HG02610 (cell line): ENCODE measurements around the gene RPL39.
A peak's percentile ranks its signal among the peaks of the same experiment; 100 is the strongest.
"Not testable (repeated sequence)": the region's sequence is repeated elsewhere in the genome, so short reads cannot be mapped to it uniquely, and the experiment has no call there.

ENCODE experiments used
- ATAC-seq: cut with Tn5 transposase; IDR thresholded peaks from one replicate; pipeline ENCODE4 v1.9.1; 2021; ENCODE audit warnings: mild to moderate bottlenecking, moderate library complexity; ENCODE audit not compliant: unreplicated experiment

RPL39 gene

DNA sequence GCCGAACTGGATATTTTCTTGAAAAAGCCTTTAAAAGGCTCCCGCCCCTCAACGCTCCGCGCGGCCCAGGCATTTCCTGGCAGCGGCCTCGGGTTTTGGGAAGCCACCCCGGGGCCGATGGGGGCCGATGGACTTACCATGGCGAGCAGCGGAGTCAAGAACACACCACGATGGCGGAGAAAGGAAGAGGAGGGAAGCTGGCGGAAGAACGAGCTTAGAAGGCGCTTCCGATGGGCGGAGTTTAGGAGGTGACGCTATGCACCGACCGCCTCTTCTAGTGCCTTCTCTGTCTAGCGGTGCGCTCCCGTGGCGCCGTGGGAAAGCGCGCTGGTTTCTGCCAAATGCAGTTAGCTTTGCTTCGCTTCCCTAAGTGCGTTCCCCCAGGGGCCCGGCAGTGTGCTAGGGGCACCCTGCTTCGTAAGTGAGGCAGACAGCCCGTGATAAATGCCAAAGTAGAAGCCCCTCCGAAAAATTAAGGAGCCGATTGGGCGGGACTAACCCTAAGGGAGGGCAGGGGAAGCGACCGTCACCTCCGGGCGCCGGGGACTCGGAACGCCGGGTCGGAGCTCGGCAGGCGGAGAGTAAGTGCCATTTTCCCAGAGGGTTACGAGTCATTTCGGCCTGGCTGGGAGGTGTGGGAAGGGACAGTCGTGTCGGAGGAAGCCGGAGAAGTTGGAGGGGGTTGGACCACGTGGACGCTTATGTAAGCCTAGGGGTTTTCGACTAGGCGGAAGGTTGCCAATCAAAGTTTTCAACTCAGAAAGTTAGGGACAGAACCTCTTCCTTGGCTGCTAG, at the start of gene RPL39:
RPL39 (minus strand) TSS at position 194 of the 795 bp plus-strand sequence; CDS start at position 140, 54 bp downstream.
- peak; percentile 93 for ATAC-seq

- no peak for ATAC-seq
Observed at GRCh38 chrX:119833905-119834304, 42.5 kb upstream of the RPL39 start.

DNA sequence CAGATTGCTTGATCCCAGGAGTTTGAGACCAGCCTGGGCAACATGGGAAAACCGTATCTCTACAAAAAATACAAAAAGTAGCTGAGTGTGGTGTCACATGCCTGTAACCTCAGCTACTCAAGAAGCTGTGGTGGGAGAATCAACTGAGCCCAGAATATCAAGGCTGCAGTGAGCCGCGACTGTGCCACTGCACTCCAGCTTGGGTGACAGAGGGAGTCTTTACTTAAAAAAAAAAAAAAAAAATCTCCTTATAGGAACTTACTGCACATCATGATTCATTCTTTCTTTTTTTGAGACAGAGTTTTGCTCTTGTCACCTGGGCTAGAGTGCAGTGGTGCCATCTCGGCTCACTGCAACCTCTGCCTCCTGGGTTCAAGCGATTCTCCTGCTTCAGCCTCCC, 37.0 kb upstream of the RPL39 start:
- ATAC-seq: no peak

GRCh38 chrX:119826399-119826959, 35.0 kb upstream of the RPL39 start:
- ATAC-seq: peak; percentile 63

DNA sequence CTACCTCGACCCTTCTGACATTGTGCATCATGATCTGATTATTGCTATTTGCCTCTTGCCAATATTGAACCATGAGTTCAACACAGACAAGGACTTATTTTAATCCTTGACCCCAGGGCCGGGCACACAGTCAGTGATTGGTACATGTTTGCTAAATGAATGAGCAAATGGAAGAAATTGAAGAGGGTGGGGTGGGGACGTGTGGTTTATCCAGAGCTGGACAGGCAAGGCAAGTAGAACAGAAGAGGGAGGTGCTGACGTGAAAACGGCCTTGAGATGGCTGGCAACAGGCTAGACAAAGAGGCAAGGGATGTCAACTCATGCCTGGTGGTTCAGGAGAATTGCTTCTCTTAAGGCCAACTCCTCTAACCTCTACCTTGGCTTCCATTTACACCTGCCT, 32.8 kb upstream of the RPL39 start:
- not testable (repeated sequence) for ATAC-seq

- peak; percentile 90 for ATAC-seq
Observed at GRCh38 chrX:119821703-119822102, 30.3 kb upstream of the RPL39 start.

GRCh38 chrX:119817130-119817690, 25.8 kb upstream of the RPL39 start:
- no peak for ATAC-seq

DNA sequence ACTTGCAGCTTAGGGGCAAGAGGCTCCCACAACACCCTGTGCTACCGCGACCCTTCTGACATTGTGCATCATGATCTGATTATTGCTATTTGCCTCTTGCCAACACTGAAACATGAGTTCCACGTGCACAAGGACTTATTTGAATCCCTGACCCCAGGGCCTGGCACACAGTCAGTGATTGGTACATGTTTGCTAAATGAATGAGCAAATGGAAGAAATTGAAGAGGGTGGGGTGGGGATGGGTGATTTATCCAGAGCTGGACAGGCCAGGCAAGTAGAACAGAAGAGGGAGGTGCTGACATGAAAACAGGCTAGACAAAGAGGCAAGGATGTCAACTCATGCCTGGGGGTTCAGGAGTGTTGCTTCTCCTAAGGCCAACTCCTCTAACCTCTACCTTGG, 24.9 kb upstream of the RPL39 start:
- no peak for ATAC-seq

DNA sequence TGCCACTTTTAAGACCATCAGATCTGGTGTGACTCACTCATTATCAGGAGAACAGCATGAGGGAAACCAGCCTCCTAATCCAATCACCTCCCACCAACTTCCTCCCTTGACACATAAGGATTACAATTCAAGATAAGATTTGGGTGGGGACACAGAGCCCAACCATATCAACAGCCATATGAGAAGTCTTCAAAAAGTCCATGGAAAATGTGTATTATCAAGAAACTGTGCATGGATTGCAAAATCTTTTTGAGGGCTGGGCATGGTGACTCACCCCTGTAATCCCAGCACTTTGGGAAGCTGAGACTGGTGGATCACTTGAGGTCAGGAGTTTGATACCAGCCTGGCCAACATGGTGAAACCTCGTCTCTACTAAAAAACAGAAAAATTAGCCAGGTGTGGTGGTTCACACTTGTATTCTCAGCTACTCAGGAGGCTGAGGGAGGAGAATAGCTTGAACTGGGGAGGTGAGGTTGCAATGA, 17.8 kb upstream of the RPL39 start:
- ATAC-seq: no peak

DNA sequence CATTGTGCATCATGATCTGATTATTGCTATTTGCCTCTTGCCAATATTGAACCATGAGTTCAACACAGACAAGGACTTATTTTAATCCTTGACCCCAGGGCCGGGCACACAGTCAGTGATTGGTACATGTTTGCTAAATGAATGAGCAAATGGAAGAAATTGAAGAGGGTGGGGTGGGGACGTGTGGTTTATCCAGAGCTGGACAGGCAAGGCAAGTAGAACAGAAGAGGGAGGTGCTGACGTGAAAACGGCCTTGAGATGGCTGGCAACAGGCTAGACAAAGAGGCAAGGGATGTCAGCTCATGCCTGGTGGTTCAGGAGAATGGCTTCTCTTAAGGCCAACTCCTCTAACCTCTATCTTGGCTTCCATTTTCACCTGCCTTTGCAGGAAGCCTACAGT, 17.0 kb upstream of the RPL39 start:
- not testable (repeated sequence) for ATAC-seq

GRCh38 chrX:119802546-119802945, 11.1 kb upstream of the RPL39 start:
- no peak for ATAC-seq

DNA sequence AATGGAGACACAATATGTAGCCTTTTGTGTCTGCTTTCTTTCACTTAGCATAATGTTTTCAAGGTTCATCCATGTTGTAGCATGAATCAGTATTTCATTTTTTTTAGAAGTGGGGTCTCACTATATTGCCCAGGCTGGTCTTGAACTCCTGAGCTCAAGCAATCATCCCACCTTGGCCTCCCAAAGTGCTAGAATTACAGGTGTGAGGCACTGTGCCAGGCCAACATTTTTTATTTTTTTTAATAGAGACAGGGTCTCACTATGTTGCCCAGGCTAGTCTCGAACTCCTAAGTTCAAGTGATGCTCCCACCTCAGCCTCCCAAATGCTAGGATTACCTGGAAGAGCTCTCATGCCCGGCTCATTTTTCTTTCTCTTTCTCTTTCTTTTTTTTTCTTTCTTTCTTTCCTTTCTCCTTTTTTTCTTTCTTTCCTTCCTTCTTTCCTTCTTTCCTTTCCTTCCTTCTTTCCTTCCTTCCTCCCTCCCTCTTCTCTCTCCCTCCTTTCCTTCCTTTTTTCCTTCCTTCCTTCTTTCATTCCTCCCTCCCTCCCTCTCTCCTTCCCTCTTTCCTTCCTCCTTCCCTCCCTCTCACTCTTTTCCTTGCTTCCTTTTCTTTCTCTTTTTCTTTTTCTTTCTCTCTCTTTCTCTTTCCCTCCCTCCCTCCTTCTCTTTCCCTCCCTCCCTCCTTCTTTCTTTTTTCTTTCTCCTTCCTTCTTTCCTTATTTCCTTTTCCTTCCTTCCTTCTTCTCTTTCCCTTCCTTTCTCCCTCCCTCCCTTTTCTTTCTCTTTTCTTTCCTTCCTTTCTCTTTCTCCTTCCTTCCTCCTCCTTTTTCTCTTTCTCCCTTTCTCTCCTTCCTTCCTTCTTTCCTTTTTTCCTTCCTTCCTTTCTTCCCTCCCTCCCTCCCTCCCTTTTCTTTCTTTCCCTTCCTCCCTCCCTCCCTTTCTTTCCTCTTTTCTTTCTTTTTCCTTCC, 10.1 kb upstream of the RPL39 start:
- ATAC-seq: no peak

- ATAC-seq: peak; percentile 5
Observed at GRCh38 chrX:119790977-119791436, 423 bp downstream of the RPL39 start.

DNA sequence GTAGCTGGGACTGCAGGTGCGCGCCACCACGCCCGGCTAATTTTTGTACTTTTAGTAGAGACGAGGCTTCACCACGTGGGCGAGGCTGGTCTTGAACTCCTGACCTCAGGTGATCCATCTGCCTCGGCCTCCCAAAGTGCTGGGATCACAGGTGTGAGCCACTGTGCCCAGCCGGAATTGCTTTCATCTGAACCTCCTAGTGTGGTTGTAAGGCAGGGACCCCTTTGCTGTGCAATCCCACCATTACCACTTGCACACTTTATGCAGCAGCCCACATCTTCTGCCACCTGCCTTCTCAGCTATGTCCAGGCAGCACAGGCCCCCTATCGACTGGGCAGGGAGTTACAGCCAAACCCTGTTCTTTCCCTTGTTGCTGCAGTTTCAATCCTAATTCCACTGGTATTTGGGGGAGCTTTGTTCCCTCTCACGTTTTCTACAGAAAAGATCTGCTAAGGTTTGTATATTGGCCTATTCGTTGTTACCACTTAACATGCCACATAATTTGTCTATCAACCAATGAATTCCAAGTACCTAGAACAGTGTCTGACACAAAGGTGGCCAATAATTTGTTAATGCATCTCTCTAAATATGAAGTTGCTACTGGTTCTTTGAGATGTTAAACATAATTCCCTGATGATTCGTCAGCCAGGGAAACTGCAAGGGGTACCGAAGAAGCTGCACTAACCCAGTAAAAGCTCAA, 6.5 kb downstream of the RPL39 start:
- no peak for ATAC-seq

DNA sequence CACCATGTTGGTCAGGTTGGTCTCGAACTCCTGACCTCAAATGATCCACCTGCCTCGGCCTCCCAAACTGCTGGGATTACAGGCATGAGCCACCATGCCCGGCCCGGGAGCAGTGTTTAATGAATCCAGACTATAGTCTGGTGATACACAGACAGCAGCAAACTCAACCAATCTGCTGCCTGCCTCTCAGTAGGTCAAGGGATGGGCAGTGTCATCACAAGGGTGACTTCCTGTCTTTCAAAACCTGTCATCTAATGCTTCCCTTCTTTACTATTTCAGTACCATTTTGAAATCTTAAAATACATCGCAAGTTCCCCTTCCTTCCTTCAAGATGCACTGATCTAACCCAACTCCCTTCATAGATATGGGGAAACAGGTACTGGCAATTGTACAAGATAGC, 8.4 kb downstream of the RPL39 start:
- ATAC-seq: no peak

GRCh38 chrX:119778829-119779228, 12.6 kb downstream of the RPL39 start:
- ATAC-seq: no peak

DNA sequence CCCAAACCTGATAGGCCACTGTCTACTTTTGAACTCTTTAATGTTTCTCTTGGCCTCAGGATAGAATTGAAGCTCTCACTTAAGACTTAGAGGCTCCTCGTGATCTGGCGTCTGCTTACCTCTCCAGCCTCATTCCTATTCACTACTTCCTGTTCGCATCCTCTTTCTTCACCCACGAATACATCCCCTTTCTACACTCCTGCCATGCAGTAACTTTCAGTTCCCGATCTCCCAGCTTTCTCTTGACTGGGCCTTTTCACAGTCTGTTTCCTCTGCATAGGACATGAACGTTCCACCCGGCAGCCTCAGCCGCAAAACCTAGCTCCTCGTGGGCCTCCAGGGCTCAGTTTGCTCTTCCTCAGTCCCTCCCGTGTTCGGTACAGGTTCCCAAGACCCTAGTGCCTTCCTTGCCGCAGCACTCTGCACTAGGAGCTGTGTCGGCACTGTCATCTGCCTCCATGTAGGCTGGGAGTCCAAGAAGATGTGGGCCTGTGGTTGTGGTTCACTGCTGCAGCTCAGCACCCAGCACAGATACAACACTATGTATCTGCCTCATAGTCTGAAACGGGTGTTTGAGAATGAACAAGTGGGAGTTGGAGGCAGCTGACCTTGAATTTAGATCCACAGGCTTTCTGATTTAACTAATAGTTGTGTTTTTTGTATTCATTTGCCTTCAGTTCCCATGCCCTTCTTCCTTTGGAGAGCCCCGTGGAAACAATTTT, 15.8 kb downstream of the RPL39 start:
- no peak for ATAC-seq

- not testable (repeated sequence) for ATAC-seq
Observed at GRCh38 chrX:119769388-119769787, 22.0 kb downstream of the RPL39 start.

- ATAC-seq: not testable (repeated sequence)
Observed at GRCh38 chrX:119768436-119768835, 23.0 kb downstream of the RPL39 start.
